ENCODE results near the gene ARHGEF18. TPM values are rescaled to one million over a fixed set of nuclear protein-coding genes. Genes with fewer than 3 reads are reported as not detected.
"Not testable (repeated sequence)": the region's sequence is repeated elsewhere in the genome, so short reads cannot be mapped to it uniquely, and the experiment has no call there.

The ARHGEF18 gene
- total RNA-seq, 1 donor from 2014 or later, result 16.4 TPM

- DNase-seq (ENCODE audit: low spot score), result no peak
- no peak for ATAC-seq
These were observed 2.2 kb upstream of the ARHGEF18 start for GRCh38 chr19:7346488-7346971.

GRCh38 chr19:7346997-7347396 is 1.7 kb upstream of the ARHGEF18 start:
- not testable (repeated sequence) for ATAC-seq; DNase-seq (ENCODE audit: low spot score)

- no peak for DNase-seq (ENCODE audit: low spot score)
- ATAC-seq, result no peak
These were observed 474 bp downstream of the ARHGEF18 start for GRCh38 chr19:7349231-7349591.

GRCh38 chr19:7349961-7350711 is 1.4 kb downstream of the ARHGEF18 start:
- DNase-seq (ENCODE audit: low spot score) (no peak), ATAC-seq (no peak)

- ATAC-seq (no peak), DNase-seq (ENCODE audit: low spot score) (no peak)
These were observed 3.1 kb downstream of the ARHGEF18 start for GRCh38 chr19:7351861-7352260.

- no peak for ATAC-seq
- DNase-seq (ENCODE audit: low spot score), result no peak
These were observed 6.5 kb downstream of the ARHGEF18 start for GRCh38 chr19:7355151-7355820.

- ATAC-seq (no peak), DNase-seq (ENCODE audit: low spot score) (no peak)
These were observed 7.1 kb downstream of the ARHGEF18 start for GRCh38 chr19:7355871-7356270.

- ATAC-seq (no peak), DNase-seq (ENCODE audit: low spot score) (no peak)
These were observed 8.3 kb downstream of the ARHGEF18 start for GRCh38 chr19:7356899-7357627.

GRCh38 chr19:7358102-7358597 is 9.4 kb downstream of the ARHGEF18 start:
- ATAC-seq, result no peak
- no peak for DNase-seq (ENCODE audit: low spot score)

- DNase-seq (ENCODE audit: low spot score) (no peak), ATAC-seq (no peak)
These were observed 11.8 kb downstream of the ARHGEF18 start for GRCh38 chr19:7360393-7360984.

- ATAC-seq (no peak), DNase-seq (ENCODE audit: low spot score) (no peak)
These were observed 14.5 kb downstream of the ARHGEF18 start for GRCh38 chr19:7363225-7363624.

- no peak for DNase-seq (ENCODE audit: low spot score)
- peak; percentile 38 for ATAC-seq
These were observed 18.1 kb downstream of the ARHGEF18 start for GRCh38 chr19:7366701-7367420.

GRCh38 chr19:7368456-7368855 is 19.7 kb downstream of the ARHGEF18 start:
- peak; percentile 39 for ATAC-seq
- no peak for DNase-seq (ENCODE audit: low spot score)

- not testable (repeated sequence) for DNase-seq (ENCODE audit: low spot score); ATAC-seq
These were observed 20.1 kb downstream of the ARHGEF18 start for GRCh38 chr19:7368866-7369265.

- no peak for ATAC-seq
- no peak for DNase-seq (ENCODE audit: low spot score)
These were observed 21.8 kb downstream of the ARHGEF18 start for GRCh38 chr19:7370546-7370945.

GRCh38 chr19:7371001-7371400 is 22.3 kb downstream of the ARHGEF18 start:
- ATAC-seq (no peak), DNase-seq (ENCODE audit: low spot score) (no peak)

GRCh38 chr19:7372810-7373209 is 24.1 kb downstream of the ARHGEF18 start:
- ATAC-seq (no peak), DNase-seq (ENCODE audit: low spot score) (no peak)

- ATAC-seq (no peak), DNase-seq (ENCODE audit: low spot score) (no peak)
These were observed 25.1 kb downstream of the ARHGEF18 start for GRCh38 chr19:7373862-7374261.

GRCh38 chr19:7376151-7376852 is 27.6 kb downstream of the ARHGEF18 start:
- ATAC-seq (no peak), DNase-seq (ENCODE audit: low spot score) (no peak)

- DNase-seq (ENCODE audit: low spot score) (no peak), ATAC-seq (no peak)
These were observed 28.5 kb downstream of the ARHGEF18 start for GRCh38 chr19:7377196-7377595.
